HG03139 (cell line): ENCODE data around the gene AGBL4.

Experiments used
- ATAC-seq: cut with Tn5 transposase; IDR thresholded peaks from one replicate; pipeline ENCODE4 v1.9.1; 2021; ENCODE audit not compliant: unreplicated experiment

The AGBL4 gene

DNA sequence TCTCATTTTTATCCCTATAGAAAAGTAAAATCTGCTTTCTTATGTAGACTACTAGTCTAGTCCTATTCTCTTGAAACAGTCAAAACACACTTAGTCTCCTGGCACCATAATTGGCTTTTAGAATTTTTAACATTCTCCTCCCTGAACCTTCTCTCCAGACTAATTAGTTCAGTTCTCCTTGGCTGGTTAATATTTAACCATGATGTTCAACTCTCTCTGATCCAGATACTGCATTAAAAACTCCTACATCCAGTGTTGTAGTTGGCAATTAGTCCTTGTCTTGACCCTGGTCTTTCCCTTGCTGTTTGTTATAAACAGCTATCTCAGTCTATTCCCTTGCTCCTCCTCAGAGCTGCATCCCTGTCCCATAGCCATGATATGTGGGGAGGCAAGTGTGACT, 824.2 kb downstream of the AGBL4 start:
- ATAC-seq: no peak

- no peak for ATAC-seq
These were observed 826.7 kb downstream of the AGBL4 start for GRCh38 chr1:49197081-49197480.

DNA sequence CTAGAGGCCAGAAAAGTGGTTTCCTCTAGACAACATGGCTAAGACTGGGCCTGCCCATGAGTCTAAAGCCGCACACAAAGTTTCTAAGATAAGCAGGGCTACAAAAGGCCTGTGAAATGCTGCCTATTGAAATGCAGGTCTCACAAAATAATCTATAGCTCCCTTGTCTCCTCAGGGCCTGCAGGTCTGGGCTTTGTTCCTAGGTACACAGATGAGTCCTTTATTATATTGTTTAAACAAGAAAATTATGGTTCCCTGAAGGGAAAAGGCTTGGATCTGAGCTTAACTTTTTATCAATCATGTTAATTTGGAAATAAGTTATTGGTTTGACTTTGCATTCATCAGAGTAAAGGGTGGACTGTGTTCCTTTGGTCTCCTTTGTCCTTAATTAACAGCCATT, 833.6 kb downstream of the AGBL4 start:
- ATAC-seq: no peak

DNA sequence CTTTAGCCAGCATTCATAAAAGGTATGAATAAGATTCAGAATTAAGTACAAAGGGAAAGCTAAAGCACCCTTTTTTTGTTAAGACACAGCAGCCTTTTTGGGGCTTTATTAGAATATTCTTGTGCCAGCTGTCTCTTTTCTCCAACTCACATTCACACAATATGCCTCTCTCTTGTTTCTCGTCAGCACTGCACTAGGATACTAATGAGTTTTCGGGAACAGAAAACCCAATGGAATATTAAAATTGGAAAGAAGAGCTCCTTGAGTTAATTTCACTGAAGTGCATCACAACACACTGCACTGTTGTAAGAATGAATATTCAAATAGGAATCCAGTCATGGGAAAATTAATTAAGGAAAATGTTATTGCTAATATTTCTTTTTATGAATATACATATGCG, 836.7 kb downstream of the AGBL4 start:
- ATAC-seq: no peak

- no peak for ATAC-seq
These were observed 838.2 kb downstream of the AGBL4 start for GRCh38 chr1:49185450-49185980.

DNA sequence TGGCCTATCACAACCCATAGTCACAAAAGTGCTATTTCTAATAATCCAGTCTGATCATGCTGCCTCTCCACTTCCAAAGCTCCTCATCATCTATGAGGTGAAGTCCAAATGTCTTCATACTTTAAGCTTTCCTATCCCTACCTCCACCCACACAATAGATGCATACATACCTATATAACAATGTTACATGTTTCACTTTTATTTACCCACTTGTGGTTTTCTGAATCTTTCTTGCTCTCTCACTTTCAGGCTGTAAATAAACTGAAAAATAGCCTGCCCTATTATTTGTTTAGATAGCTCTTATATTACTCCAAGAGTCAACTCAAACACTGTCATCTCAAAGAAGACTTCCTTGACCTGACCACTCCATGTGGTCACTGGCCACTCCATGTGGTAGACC, 840.3 kb downstream of the AGBL4 start:
- no peak for ATAC-seq

DNA sequence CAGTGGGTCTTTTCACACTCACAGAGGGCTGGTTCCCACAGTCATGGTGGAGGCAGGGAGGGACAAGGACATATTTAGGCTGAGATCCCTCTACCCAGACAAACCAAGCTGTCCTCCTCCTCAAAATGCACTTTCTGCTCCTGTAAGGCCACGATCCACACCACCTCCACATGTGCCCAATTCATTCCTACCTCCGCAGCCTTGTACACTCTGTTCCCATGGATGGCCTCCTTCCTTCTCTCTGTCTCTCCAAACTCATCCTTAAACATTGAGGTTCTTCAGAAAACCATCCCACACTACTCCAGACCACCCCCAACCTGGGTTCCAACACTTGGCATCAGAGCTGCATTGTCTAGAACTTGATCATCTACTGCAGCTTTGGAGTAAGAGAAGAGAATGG, 842.7 kb downstream of the AGBL4 start:
- ATAC-seq: no peak

DNA sequence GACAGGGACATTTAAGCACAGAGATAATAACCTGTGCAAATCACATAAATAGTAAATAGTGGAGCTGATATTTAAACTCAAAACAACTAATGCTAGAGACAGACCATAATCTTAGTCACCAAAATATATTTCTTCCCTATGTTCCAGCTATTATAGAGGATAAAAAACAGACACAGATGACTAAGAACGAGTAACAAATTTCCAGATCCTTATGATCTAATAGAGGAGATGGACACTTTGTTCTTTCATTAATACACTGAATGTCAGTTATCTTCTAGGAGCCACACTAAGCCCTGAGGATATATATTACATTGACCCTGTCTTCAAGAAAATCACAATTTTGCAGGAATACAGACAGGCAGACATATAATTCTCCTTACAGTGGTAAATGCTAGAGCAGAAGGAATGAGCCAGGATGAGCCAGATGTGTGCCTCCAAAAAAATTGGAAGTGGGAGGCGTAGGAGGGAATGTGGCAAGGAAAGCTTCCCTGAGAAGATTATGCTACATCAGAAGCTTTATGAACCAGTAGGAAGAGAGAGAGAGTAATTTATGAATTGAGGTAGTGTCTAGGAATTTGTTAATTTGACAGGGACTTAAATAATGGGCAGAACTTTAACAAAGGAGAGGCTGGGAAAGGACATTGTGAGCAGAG, 851.7 kb downstream of the AGBL4 start:
- no peak for ATAC-seq

DNA sequence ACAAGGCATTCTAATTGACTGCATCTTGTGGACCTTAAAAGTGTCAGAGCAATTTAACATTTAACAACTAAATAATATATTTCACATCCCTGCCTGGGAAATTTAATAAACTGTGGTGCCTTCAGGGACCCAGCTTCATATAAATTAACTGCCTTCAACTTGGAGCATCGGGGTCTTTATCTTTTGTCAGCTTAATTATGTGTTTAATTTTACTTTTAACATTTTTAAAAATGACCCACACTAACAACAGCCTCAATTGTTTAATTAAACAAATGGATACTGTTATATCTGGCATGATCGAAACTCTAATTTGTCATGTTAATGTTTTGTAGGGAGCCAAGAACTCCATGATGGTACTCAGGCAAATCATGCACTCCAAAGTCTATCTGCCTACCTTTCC, 857.7 kb downstream of the AGBL4 start:
- ATAC-seq: no peak

- ATAC-seq: no peak
These were observed 860.7 kb downstream of the AGBL4 start for GRCh38 chr1:49163031-49163430.

- ATAC-seq: no peak
These were observed 863.1 kb downstream of the AGBL4 start for GRCh38 chr1:49160677-49161076.

- no peak for ATAC-seq
These were observed 887.0 kb downstream of the AGBL4 start for GRCh38 chr1:49136738-49137251.

DNA sequence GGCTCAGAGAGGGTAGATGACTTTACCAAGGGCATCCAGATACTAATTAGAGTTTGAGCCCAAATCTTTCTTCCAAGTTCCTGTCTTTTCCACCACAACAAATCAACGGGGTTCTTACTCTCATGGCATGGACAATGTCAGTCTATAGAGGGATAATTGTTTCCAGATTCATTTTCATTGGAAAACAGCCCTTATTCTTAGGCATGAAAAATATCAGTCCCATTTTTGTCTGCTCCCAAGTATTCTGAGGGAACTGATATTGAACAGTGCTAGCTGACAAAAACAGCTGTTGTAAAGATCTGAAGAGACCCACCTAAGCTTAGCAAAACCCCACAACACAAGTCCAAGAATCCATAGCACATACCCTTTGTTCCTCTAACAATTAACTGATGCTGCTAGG, 898.0 kb downstream of the AGBL4 start:
- ATAC-seq: no peak

DNA sequence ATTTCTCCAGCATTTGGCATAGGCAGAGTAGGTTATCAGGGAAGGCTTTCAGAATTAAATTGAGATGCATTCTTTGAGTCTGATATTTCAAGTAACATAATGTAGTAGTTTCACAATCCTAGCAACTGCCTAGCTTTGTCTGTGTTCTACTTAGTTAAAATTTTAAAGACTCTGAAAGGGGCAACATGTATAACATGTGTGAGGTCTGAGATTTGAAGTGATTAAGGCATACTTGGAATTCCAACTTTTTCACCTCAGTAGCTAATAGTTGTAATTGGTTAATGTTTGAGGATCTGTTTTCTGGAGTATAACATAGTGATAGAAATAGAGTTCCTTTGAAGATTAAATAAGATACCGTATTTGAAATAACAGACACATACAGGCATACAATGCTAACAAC, 911.8 kb downstream of the AGBL4 start:
- no peak for ATAC-seq

- ATAC-seq: no peak
These were observed 917.3 kb downstream of the AGBL4 start for GRCh38 chr1:49106445-49106844.

- no peak for ATAC-seq
These were observed 919.2 kb downstream of the AGBL4 start for GRCh38 chr1:49104575-49104974.

GRCh38 chr1:49102752-49103151, 921.0 kb downstream of the AGBL4 start:
- peak; percentile 74 for ATAC-seq

GRCh38 chr1:49098866-49099265, 924.9 kb downstream of the AGBL4 start:
- no peak for ATAC-seq

GRCh38 chr1:49086327-49086726, 937.4 kb downstream of the AGBL4 start:
- ATAC-seq: no peak

DNA sequence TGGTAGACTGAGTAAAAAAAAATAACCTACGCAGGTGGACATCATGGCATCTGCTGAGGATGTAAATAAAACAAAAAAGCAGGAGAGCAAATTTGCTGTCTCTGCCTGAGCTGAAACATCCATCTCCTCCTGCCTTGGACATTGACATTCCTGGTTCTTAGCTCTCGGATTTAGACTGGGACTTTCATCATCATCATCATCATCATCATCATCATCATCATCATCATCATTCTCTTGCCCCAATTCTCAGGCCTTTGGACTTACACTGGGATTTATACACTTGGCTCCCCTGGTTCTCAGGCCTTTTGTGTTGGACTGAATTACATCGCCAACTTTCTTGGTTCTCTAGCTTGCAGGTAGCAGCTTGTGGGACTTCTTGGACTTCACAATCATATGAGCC, 938.7 kb downstream of the AGBL4 start:
- no peak for ATAC-seq

DNA sequence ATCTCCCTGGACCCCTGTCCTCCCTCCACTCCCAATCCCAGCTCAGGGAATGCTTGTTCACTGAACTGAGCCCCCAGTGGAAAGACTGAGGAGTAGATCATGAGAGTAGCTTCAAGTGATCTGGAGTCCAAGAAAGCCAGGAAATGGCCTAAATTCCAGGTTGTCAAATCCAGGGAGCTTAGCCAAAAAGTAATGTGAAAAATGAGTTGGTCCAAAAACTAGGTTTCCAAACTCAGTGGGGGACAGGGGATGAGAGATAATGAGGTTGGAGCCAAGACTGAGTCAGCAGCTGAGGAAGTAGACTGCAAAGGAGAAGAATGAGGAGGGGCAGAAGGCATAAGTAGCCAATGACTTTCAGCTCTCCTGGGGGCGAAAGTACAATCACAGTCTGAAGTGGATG, 963.0 kb downstream of the AGBL4 start:
- ATAC-seq: no peak

DNA sequence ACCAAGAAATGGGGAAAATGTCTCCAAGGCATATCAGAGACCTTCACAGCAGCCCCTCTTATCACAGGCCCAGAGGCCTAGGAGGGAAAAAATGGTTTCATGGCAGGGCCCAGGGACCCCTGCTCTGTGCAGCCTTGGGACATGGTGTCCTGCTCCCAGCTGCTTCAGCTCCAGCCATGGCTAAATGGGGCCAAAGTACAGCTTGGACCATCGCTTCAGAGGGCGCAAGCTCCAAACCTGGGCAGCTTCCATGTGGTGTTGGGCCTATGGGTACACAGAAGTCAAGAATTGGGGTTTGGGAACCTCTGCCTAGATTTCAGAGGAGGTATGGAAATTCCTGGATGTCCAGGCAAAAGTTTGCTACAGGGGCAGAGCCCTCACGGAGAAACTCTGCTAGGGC, 964.7 kb downstream of the AGBL4 start:
- ATAC-seq: no peak

DNA sequence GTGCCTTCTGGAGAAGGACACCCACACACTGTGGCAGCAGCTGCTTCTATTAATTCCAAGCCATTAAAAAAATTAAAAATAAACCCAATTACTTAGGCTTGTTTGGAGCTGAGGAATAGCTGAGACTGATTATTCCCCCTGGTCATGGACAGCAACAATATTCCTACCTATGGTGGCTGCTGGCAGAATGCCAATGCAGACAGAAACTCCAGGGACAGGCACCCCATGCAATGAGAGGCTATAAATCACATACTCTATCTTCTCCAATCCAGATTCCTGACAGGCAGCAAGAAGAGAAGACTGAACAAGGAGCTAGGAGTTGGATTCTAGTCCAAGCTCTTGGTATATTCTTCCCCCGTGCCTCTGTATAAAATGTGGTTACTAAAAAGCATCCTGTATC, 971.7 kb downstream of the AGBL4 start:
- no peak for ATAC-seq
